OCI-LY3 (cell line): ENCODE data around the gene ASCC3.
A peak's percentile ranks its signal among the peaks of the same experiment; 100 is the strongest.

Experiments used
- H2AFZ ChIP-seq: fragments of 200-600, 300-600 bp; shearing (Covaris generic); 2 replicates; pipeline ENCODE4 v1.6.0; 2014; ENCODE audit warnings: antibody characterized with exemption, low read depth, low read length
- H3K27ac ChIP-seq: fragments of 200-600, 300-600 bp; sonication (generic); 2 replicates; pipeline ENCODE4 v1.5.1; 2014; ENCODE audit warnings: mild to moderate bottlenecking, low read length, moderate library complexity, mixed read lengths
- H3K27me3 ChIP-seq: fragments of 200-600, 300-600 bp; sonication (generic); 2 replicates; pipeline ENCODE4 v1.6.1; 2014; ENCODE audit warnings: low read depth, low read length, mixed read lengths
- H3K36me3 ChIP-seq: fragments of 200-600, 300-600 bp; sonication (generic); replicated peaks from 2 replicates; pipeline ENCODE3; 2014; ENCODE audit warnings: low read depth, low read length, mixed read lengths
- H3K4me1 ChIP-seq: fragments of 300-600, 200-600 bp; sonication (generic); 2 replicates; pipeline ENCODE4 v1.6.1; 2014; ENCODE audit warnings: low read length, mixed read lengths
- H3K4me2 ChIP-seq: fragments of 200-600, 300-600 bp; sonication (generic); 2 replicates; pipeline ENCODE4 v1.6.1; 2014; ENCODE audit warnings: low read length, mixed read lengths
- H3K4me3 ChIP-seq: fragments of 300-600, 200-600 bp; sonication (generic); 2 replicates; pipeline ENCODE4 v1.5.1; 2014; ENCODE audit warnings: antibody characterized with exemption, mild to moderate bottlenecking, low read length, moderate library complexity
- H3K79me2 ChIP-seq: fragments of 300-600, 200-600 bp; shearing (Covaris generic); 2 replicates; pipeline ENCODE4 v1.6.1; 2014; ENCODE audit warnings: mild to moderate bottlenecking, low read length, mixed read lengths
- H3K9ac ChIP-seq: fragments of 300-600, 200-600 bp; shearing (Covaris generic); 2 replicates; pipeline ENCODE4 v1.6.0; 2014; ENCODE audit warnings: mild to moderate bottlenecking, low read length, moderate library complexity
- H3K9me3 ChIP-seq: fragments of 200-600, 300-600 bp; shearing (Covaris generic); 2 replicates; pipeline ENCODE4 v1.6.1; 2014; ENCODE audit warnings: low read length, mixed read lengths; ENCODE audit not compliant: insufficient read depth
- H4K20me1 ChIP-seq: fragments of 200-600, 300-600 bp; sonication (generic); 2 replicates; pipeline ENCODE4 v1.6.1; 2016; ENCODE audit warnings: low read length, mixed read lengths; ENCODE audit not compliant: insufficient read depth
- EZH2phosphoT487 ChIP-seq: fragments of 200-600 bp; shearing (Covaris generic); IDR thresholded peaks from 2 replicates; pipeline ENCODE4 v1.6.1; 2018; ENCODE audit warnings: antibody characterized with exemption, mixed run types, low read depth
- TF ChIP-seq, protein P1 (sequence below): fragments of 200-600, 300-600 bp; sonication (generic); IDR thresholded peaks from 2 replicates; pipeline ENCODE4 v1.5.1; 2014; ENCODE audit warnings: antibody characterized with exemption, low read length, low read depth

Gene ASCC3, protein sequence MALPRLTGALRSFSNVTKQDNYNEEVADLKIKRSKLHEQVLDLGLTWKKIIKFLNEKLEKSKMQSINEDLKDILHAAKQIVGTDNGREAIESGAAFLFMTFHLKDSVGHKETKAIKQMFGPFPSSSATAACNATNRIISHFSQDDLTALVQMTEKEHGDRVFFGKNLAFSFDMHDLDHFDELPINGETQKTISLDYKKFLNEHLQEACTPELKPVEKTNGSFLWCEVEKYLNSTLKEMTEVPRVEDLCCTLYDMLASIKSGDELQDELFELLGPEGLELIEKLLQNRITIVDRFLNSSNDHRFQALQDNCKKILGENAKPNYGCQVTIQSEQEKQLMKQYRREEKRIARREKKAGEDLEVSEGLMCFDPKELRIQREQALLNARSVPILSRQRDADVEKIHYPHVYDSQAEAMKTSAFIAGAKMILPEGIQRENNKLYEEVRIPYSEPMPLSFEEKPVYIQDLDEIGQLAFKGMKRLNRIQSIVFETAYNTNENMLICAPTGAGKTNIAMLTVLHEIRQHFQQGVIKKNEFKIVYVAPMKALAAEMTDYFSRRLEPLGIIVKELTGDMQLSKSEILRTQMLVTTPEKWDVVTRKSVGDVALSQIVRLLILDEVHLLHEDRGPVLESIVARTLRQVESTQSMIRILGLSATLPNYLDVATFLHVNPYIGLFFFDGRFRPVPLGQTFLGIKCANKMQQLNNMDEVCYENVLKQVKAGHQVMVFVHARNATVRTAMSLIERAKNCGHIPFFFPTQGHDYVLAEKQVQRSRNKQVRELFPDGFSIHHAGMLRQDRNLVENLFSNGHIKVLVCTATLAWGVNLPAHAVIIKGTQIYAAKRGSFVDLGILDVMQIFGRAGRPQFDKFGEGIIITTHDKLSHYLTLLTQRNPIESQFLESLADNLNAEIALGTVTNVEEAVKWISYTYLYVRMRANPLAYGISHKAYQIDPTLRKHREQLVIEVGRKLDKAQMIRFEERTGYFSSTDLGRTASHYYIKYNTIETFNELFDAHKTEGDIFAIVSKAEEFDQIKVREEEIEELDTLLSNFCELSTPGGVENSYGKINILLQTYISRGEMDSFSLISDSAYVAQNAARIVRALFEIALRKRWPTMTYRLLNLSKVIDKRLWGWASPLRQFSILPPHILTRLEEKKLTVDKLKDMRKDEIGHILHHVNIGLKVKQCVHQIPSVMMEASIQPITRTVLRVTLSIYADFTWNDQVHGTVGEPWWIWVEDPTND (N-terminal part only)

DNA sequence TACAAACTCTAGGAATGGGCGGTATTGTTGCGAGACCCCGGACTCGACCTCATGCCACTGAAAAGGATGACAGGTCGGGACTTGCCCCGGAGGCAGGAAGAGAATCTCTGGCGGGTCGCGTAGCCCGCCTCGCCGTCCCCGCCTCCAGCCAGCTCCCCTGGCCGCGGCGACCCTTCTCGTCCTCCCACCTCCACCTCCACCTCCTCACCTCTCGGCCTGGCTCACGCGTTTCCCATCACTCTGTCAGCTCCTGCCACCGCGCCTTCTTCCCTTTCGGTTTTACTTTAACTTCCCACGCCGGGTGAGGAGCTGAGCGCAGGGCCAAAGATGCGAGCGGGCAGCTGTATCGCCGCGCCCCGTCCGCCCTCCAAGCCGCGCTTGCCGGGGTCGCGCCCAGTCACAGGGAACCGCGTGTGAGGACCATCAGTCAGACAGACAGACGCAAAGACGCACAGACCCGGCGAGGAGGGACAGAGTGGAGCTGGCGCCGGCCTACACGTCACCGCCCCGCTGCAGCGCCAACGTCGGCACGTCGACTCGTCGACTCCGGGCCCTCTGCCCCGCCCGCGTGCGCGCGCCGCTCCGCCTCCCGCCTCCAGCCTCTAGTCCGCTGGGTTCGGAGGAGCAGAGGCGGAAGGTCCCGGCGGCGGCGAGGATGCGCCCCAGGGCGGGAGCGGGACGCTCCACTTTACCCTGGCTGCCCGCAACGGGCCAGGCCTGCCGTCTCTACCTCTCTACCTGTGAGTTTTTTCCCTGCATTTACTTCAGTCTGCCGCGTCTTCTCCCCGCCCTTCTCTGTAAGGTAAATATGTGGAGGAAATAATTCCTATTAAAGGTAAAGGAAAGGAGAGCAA, at the start of gene ASCC3:
TSS of gene ASCC3 (minus strand) at position 477 of the 854 bp plus-strand sequence. CDS start 13,332 bp downstream, outside the sequence.
- Histone ChIP-seq H3K4me2 (peak within 1 kb of the TSS; percentile 86), H3K79me2 (peaks cover 47% of the 10 kb centered on the region), H3K4me3 (peak within 1 kb of the TSS; percentile 93), H3K27me3 (no peaks in the 10 kb centered on the region), H3K9me3 (no peaks in the 10 kb centered on the region), H4K20me1 (peaks cover 8% of the 10 kb centered on the region; the same call in 1 of the 2 replicates), H3K9ac (peak within 1 kb of the TSS; percentile 85), H2AFZ (peak within 1 kb of the TSS; percentile 94), H3K4me1 (peaks cover 14% of the 10 kb centered on the region), H3K27ac (peak within 1 kb of the TSS; percentile 68), H3K36me3 (peaks cover 6% of the 10 kb centered on the region)
- TF ChIP-seq, protein P1, sequence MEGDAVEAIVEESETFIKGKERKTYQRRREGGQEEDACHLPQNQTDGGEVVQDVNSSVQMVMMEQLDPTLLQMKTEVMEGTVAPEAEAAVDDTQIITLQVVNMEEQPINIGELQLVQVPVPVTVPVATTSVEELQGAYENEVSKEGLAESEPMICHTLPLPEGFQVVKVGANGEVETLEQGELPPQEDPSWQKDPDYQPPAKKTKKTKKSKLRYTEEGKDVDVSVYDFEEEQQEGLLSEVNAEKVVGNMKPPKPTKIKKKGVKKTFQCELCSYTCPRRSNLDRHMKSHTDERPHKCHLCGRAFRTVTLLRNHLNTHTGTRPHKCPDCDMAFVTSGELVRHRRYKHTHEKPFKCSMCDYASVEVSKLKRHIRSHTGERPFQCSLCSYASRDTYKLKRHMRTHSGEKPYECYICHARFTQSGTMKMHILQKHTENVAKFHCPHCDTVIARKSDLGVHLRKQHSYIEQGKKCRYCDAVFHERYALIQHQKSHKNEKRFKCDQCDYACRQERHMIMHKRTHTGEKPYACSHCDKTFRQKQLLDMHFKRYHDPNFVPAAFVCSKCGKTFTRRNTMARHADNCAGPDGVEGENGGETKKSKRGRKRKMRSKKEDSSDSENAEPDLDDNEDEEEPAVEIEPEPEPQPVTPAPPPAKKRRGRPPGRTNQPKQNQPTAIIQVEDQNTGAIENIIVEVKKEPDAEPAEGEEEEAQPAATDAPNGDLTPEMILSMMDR = no peak
- TF ChIP-seq EZH2phosphoT487 = no peak

DNA sequence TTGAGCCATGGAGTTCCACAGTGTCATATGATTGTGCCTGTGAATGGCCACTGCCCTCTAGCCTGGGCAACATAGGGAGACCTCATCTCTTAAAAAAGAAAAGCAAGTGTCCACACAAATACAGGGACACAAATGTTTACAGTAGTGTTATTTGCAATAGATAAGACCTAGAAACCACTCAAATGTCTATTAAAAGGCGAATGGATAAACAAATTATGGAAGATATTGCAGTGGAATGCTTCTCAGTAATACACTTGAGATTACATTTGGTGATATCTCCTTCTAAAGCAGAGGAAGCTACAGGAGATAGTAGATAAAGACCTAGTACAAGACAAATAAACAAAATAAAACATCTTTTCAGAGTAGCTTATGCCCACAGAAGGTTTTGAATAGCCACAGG, 44.6 kb upstream of the ASCC3 start:
- H2AFZ ChIP-seq = no peak overlapping the region
- H3K9me3 ChIP-seq = no peaks in the 10 kb centered on the region
- no peaks in the 10 kb centered on the region for H4K20me1 ChIP-seq
- H3K27me3 ChIP-seq = no peaks in the 10 kb centered on the region
- H3K27ac ChIP-seq = no peak overlapping the region
- no peak overlapping the region for H3K4me3 ChIP-seq
- no peak overlapping the region for H3K4me2 ChIP-seq
- H3K4me1 ChIP-seq = no peaks in the 10 kb centered on the region
- H3K9ac ChIP-seq = no peak overlapping the region
- no peaks in the 10 kb centered on the region for H3K79me2 ChIP-seq
- H3K36me3 ChIP-seq = no peaks in the 10 kb centered on the region
- TF ChIP-seq EZH2phosphoT487 = no peak
- TF ChIP-seq, protein P1 = no peak

GRCh38 chr6:100924534-100925227, 43.6 kb upstream of the ASCC3 start:
- TF ChIP-seq, protein P1 = no peak
- TF ChIP-seq EZH2phosphoT487 = no peak
- H3K27ac ChIP-seq = no peak overlapping the region

More at GRCh38 chr6:100924534-100925227, 43.6 kb upstream of the ASCC3 start:
- Histone ChIP-seq H3K4me1 (no peaks in the 10 kb centered on the region), H3K36me3 (no peaks in the 10 kb centered on the region), H3K4me2 (no peak overlapping the region), H3K27me3 (no peaks in the 10 kb centered on the region), H3K79me2 (no peaks in the 10 kb centered on the region), H3K4me3 (no peak overlapping the region), H4K20me1 (no peaks in the 10 kb centered on the region), H3K9ac (no peak overlapping the region), H2AFZ (no peak overlapping the region), H3K9me3 (no peaks in the 10 kb centered on the region)
